GM12878 (cell line): ENCODE measurements around the gene TCTN1. TPM values are rescaled to one million over a fixed set of nuclear protein-coding genes. Genes with fewer than 3 reads are reported as not detected.

ENCODE experiments used
- BCL11A ChIP-seq: IDR thresholded peaks from 2 replicates; pipeline ENCODE4 v1.6.1; 2011; ENCODE audit warnings: low read depth, low read length
- BHLHE40 ChIP-seq, 2 experiments: fragments of 450-650 bp in 1 of 2; IDR thresholded peaks; 2 replicates each; pipeline ENCODE4 v1.6.1; 2011 to 2017; ENCODE audit warnings: low read depth in 2 of 2, borderline replicate concordance in 1 of 2, improper control_type of control experiment in 1 of 2, low read length in 1 of 2, mild to moderate bottlenecking in 1 of 2
- EP300 ChIP-seq, 2 experiments: fragments of 150-350 bp in 1 of 2; IDR thresholded peaks; 2 replicates each; pipeline ENCODE4 v1.6.1; 2011 to 2012; ENCODE audit warnings: low read depth in 2 of 2, low read length in 2 of 2, borderline replicate concordance in 1 of 2, improper control_type of control experiment in 1 of 2, inconsistent platforms in 1 of 2; ENCODE audit not compliant: control insufficient read depth in 1 of 2
- ETV6 ChIP-seq, 2 experiments: fragments of 450-650 bp in 1 of 2; IDR thresholded peaks in 1 of 2; conservative IDR thresholded peaks in 1 of 2; 2 replicates each; pipeline ENCODE4 v1.6.1; 2014; ENCODE audit warnings: antibody characterized with exemption in 1 of 2, borderline replicate concordance in 1 of 2, low read depth in 1 of 2, mild to moderate bottlenecking in 1 of 2, moderate library complexity in 1 of 2
- GATAD2B ChIP-seq: fragments of 450-650 bp; conservative IDR thresholded peaks from 2 replicates; pipeline ENCODE4 v1.6.1; 2017; ENCODE audit warnings: low read depth, mild to moderate bottlenecking, moderate library complexity
- HDGF ChIP-seq: fragments of 450-650 bp; IDR thresholded peaks from 2 replicates; pipeline ENCODE4 v1.6.1; 2016; ENCODE audit warnings: antibody characterized with exemption
- IKZF1 ChIP-seq: fragments of 450-650 bp; conservative IDR thresholded peaks from 2 replicates; pipeline ENCODE4 v1.6.1; 2017; ENCODE audit warnings: antibody characterized with exemption, mild to moderate bottlenecking
- IKZF2 ChIP-seq, 2 experiments: fragments of 450-650 bp; IDR thresholded peaks; 2 replicates each; pipeline ENCODE4 v1.6.1; 2017; ENCODE audit warnings: mild to moderate bottlenecking in 2 of 2, moderate library complexity in 2 of 2
- KDM1A ChIP-seq: fragments of 200-600 bp; sonication (generic); IDR thresholded peaks from 2 replicates; pipeline ENCODE4 v1.6.1; 2016; ENCODE audit warnings: borderline replicate concordance
- MTA3 ChIP-seq: IDR thresholded peaks from 2 replicates; pipeline ENCODE4 v1.6.1; 2012; ENCODE audit warnings: low read length, inconsistent platforms, borderline replicate concordance
- MYB ChIP-seq: fragments of 150-350 bp; IDR thresholded peaks from 2 replicates; pipeline ENCODE4 v1.6.1; 2014; ENCODE audit warnings: mild to moderate bottlenecking, low read depth, low read length, borderline replicate concordance
- NR2C2 ChIP-seq: IDR thresholded peaks from 2 replicates; pipeline ENCODE4 v1.6.1; 2011; ENCODE audit warnings: borderline replicate concordance, low read depth; ENCODE audit not compliant: control insufficient read depth, insufficient read length
- PAX8 ChIP-seq: fragments of 450-650 bp; IDR thresholded peaks from 2 replicates; pipeline ENCODE4 v1.6.1; 2017; ENCODE audit warnings: mild to moderate bottlenecking, moderate library complexity
- PKNOX1 ChIP-seq: fragments of 450-650 bp; IDR thresholded peaks from 2 replicates; pipeline ENCODE4 v1.6.1; 2016; ENCODE audit warnings: mild to moderate bottlenecking
- POLR2AphosphoS2 ChIP-seq: IDR thresholded peaks from 2 replicates; pipeline ENCODE4 v1.6.1; 2011; ENCODE audit warnings: low read depth, mild to moderate bottlenecking, low read length, improper control_type of control experiment, moderate library complexity
- RAD51 ChIP-seq: fragments of 450-650 bp; IDR thresholded peaks from 2 replicates; pipeline ENCODE4 v1.6.1; 2016; ENCODE audit warnings: moderate library complexity, mild to moderate bottlenecking, inconsistent platforms
- RBBP5 ChIP-seq: fragments of 200-600 bp; sonication (generic); conservative IDR thresholded peaks from 2 replicates; pipeline ENCODE4 v1.6.1; 2016
- RCOR1 ChIP-seq: conservative IDR thresholded peaks from 2 replicates; pipeline ENCODE4 v1.6.1; 2012; ENCODE audit warnings: low read depth, low read length, improper control_type of control experiment
- SREBF2 ChIP-seq: IDR thresholded peaks from 2 replicates; pipeline ENCODE4 v1.6.1; 2012; ENCODE audit warnings: mild to moderate bottlenecking, low read length
- TBL1XR1 ChIP-seq: IDR thresholded peaks from 2 replicates; pipeline ENCODE4 v1.6.1; 2012; ENCODE audit warnings: low read depth, low read length, improper control_type of control experiment
- TCF7 ChIP-seq: IDR thresholded peaks from 2 replicates; pipeline ENCODE4 v1.6.1; 2014; ENCODE audit warnings: antibody characterized with exemption, borderline replicate concordance
- ZNF274 ChIP-seq: IDR thresholded peaks from one replicate; pipeline ENCODE4 v1.8.0; 2011; ENCODE audit not compliant: insufficient read length, insufficient read depth
- polyA plus RNA-seq, 11 experiments: library from polyadenylated mRNA; depleted of rRNA in 4 of 11; unstranded in 6 of 11; stranded (reverse) in 5 of 11; fragments of >200 nt; fragmentation: Nextera tagmentation in 4 of 11; fragmentation: Illumina TruSeq in 1 of 11; extraction: Ambion mirVana in 4 of 11; extraction: Trizol in 1 of 11; gene quantifications; 1 replicate in 1 of 11; 2 replicates in 10 of 11; pipeline versions ENCODE4 v1.2.1 to v1.2.3, GENCODE V29; 2011 to 2016; ENCODE audit warnings: inconsistent platforms in 2 of 11, missing spikeins in 2 of 11, low read depth in 1 of 11
- total RNA-seq, 4 experiments: library from RNA; depleted of rRNA in 3 of 4; stranded (reverse); fragments of >200 nt in 3 of 4; fragmentation: Illumina TruSeq in 1 of 4; extraction: Trizol in 1 of 4; gene quantifications; 2 replicates each; pipeline versions ENCODE4 v1.2.1 to v1.2.3, GENCODE V29; 2013 to 2021
- TF ChIP-seq, protein P1 (sequence below): fragments of 450-650 bp; IDR thresholded peaks from 2 replicates; pipeline ENCODE4 v1.6.1; 2017; ENCODE audit warnings: mild to moderate bottlenecking, moderate library complexity
- TF ChIP-seq, protein P2 (sequence below): fragments of 450-650 bp; conservative IDR thresholded peaks from 2 replicates; pipeline ENCODE4 v1.6.1; 2017; ENCODE audit warnings: mild to moderate bottlenecking, moderate library complexity

Gene TCTN1
- total and polyA plus RNA-seq, 10 of the 15 experiments (the other 5 are each of a cell fraction or from before 2014, with no cell fraction given), result 8.8 to 23.5 (median 15.3) TPM

DNA sequence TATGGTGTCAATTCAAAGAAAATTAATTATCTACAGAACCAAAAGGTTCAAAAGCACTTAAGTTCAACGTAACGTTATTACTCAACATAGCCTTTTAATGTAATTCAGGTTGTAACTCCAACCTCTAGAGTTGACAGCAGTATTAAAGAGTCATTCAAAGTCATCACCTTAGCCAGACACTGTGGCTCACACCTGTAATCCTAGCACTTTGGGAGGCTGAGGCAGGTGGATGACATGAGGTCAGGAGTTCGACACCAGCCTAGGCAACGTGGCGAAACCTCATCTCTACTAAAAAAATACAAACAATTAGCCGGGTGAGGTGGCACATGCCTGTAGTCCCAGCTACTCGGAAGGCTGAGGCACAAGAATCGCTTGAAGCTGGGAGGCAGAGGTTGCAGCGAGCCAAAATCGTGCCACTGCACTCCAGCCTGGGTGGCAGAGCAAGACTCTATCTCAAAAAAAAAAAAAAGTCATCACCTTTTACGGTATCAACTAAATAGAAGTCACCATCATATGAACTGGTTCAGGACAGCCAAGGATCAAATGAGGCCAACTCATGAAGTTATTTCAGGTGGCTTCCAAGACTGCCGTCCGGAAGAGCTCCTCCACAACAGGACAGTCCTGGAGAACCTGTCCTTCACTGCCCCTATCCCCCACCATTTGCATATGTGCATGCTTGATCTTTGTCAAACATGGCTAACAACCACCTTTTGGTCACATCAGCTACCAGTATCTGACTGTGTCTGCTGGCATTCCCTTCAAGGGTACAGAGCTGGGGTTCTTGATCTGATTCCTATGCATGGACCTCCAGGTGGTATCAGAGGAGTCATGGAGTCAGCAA, 35.0 kb upstream of the TCTN1 start (continued):
- TF ChIP-seq TBL1XR1 (no peak), TCF7 (no peak), BCL11A (no peak), SREBF2 (0 out of 2 replicates have a peak, but pooled peaks have one; percentile 29), PKNOX1 (no peak), GATAD2B (no peak), RAD51 (no peak), KDM1A (no peak), EP300 (IDR thresholded peaks at IDR 0.05; ENCODE audit: borderline replicate concordance in 1 of 2, control insufficient read depth in 1 of 2, low read depth in 2 of 2, low read length in 2 of 2) (no peak), IKZF1 (no peak), RBBP5 (no peak), MTA3 (no peak), MYB (no peak), BHLHE40 (IDR thresholded peaks at IDR 0.05; ENCODE audit: borderline replicate concordance in 1 of 2, low read depth in 2 of 2, low read length in 1 of 2) (peak in 1 of 2 experiments; percentile 17; a peak in 1 of 4 replicates), RCOR1 (no peak), POLR2AphosphoS2 (peak; percentile 52; the same call in 1 of the 2 replicates), ETV6 (conservative IDR thresholded peaks at IDR 0.05 in 1 of 2, IDR thresholded peaks at IDR 0.05 in 1 of 2; ENCODE audit: borderline replicate concordance in 1 of 2, low read depth in 1 of 2) (no peak), IKZF2 (IDR thresholded peaks at IDR 0.05) (no peak), HDGF (peak; percentile 94), NR2C2 (no peak), ZNF274 (no peak), PAX8 (0 out of 2 replicates have a peak, but pooled peaks have one; percentile 13)
- TF ChIP-seq, protein P1, sequence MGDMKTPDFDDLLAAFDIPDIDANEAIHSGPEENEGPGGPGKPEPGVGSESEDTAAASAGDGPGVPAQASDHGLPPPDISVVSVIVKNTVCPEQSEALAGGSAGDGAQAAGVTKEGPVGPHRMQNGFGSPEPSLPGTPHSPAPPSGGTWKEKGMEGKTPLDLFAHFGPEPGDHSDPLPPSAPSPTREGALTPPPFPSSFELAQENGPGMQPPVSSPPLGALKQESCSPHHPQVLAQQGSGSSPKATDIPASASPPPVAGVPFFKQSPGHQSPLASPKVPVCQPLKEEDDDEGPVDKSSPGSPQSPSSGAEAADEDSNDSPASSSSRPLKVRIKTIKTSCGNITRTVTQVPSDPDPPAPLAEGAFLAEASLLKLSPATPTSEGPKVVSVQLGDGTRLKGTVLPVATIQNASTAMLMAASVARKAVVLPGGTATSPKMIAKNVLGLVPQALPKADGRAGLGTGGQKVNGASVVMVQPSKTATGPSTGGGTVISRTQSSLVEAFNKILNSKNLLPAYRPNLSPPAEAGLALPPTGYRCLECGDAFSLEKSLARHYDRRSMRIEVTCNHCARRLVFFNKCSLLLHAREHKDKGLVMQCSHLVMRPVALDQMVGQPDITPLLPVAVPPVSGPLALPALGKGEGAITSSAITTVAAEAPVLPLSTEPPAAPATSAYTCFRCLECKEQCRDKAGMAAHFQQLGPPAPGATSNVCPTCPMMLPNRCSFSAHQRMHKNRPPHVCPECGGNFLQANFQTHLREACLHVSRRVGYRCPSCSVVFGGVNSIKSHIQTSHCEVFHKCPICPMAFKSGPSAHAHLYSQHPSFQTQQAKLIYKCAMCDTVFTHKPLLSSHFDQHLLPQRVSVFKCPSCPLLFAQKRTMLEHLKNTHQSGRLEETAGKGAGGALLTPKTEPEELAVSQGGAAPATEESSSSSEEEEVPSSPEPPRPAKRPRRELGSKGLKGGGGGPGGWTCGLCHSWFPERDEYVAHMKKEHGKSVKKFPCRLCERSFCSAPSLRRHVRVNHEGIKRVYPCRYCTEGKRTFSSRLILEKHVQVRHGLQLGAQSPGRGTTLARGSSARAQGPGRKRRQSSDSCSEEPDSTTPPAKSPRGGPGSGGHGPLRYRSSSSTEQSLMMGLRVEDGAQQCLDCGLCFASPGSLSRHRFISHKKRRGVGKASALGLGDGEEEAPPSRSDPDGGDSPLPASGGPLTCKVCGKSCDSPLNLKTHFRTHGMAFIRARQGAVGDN, result peak; percentile 13; the same call in 1 of the 2 replicates
- TF ChIP-seq, protein P2, sequence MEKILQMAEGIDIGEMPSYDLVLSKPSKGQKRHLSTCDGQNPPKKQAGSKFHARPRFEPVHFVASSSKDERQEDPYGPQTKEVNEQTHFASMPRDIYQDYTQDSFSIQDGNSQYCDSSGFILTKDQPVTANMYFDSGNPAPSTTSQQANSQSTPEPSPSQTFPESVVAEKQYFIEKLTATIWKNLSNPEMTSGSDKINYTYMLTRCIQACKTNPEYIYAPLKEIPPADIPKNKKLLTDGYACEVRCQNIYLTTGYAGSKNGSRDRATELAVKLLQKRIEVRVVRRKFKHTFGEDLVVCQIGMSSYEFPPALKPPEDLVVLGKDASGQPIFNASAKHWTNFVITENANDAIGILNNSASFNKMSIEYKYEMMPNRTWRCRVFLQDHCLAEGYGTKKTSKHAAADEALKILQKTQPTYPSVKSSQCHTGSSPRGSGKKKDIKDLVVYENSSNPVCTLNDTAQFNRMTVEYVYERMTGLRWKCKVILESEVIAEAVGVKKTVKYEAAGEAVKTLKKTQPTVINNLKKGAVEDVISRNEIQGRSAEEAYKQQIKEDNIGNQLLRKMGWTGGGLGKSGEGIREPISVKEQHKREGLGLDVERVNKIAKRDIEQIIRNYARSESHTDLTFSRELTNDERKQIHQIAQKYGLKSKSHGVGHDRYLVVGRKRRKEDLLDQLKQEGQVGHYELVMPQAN, result no peak
